WTC11 (cell line): ENCODE measurements around the gene FAM177A1. TPM values are rescaled to one million over a fixed set of nuclear protein-coding genes. Genes with fewer than 3 reads are reported as not detected.

Experiments
- ATAC-seq: fragments of 200-7000 bp; cut with Tn5 transposase; 2 replicates; pipeline ENCODE4 v1.10.0; 2021; ENCODE audit warnings: mild to moderate bottlenecking, moderate library complexity
- Bru-seq: library from RNA; stranded (reverse); fragments of 400-500 nt; gene quantifications from one replicate; lab custom pipeline; 2021; lab: Mats Ljungman, UMichigan
- CTCF ChIA-PET: fragments of 300-600 bp; sonication (Branson Sonifier 250); formaldehyde crosslinking; loops from one replicate; lab custom pipeline; 2021; ENCODE audit warnings: antibody characterized with exemption; lab: Charles Lee
- POLR2A ChIA-PET: fragments of 350-600 bp; sonication (Branson Sonifier 250); formaldehyde crosslinking; loops from one replicate; lab custom pipeline; 2021; ENCODE audit warnings: antibody characterized with exemption; lab: Charles Lee
- DNase-seq: peaks from one replicate; pipeline ENCODE4 v3.0.0; 2021; ENCODE audit warnings: low spot score
- H3K27ac Mint-ChIP-seq: 2 replicates; pipeline ENCODE4 v1.8.0; 2021; ENCODE audit warnings: mixed read lengths
- H3K27me3 Mint-ChIP-seq: 2 replicates; pipeline ENCODE4 v1.8.0; 2021; ENCODE audit warnings: low read depth, mild to moderate bottlenecking, moderate library complexity, mixed read lengths
- H3K36me3 Mint-ChIP-seq: 2 replicates; pipeline ENCODE4 v1.8.0; 2021; ENCODE audit warnings: mixed read lengths
- H3K4me1 Mint-ChIP-seq: 2 replicates; pipeline ENCODE4 v1.8.0; 2022; ENCODE audit warnings: mixed read lengths
- H3K4me3 Mint-ChIP-seq: 2 replicates; pipeline ENCODE4 v1.8.0; 2021; ENCODE audit warnings: mild to moderate bottlenecking, moderate library complexity, mixed read lengths
- H3K9me3 Mint-ChIP-seq: 2 replicates; pipeline ENCODE4 v1.8.0; 2021; ENCODE audit warnings: mixed read lengths
- AFF4 ChIP-seq: sonication (generic); formaldehyde crosslinking; IDR thresholded peaks from 2 replicates; pipeline ENCODE4 v1.8.1; 2023; ENCODE audit warnings: mild to moderate bottlenecking, missing genetic modification reagents, borderline replicate concordance
- ATF1 ChIP-seq: sonication (generic); formaldehyde crosslinking; IDR thresholded peaks from 2 replicates; pipeline ENCODE4 v1.8.1; 2023; ENCODE audit warnings: mild to moderate bottlenecking, moderate library complexity, missing genetic modification reagents
- ELF4 ChIP-seq: sonication (generic); formaldehyde crosslinking; IDR thresholded peaks from 2 replicates; pipeline ENCODE4 v1.8.1; 2022; ENCODE audit warnings: low read depth, mild to moderate bottlenecking, moderate library complexity, missing genetic modification reagents
- FOXJ3 ChIP-seq: sonication (generic); formaldehyde crosslinking; IDR thresholded peaks from 2 replicates; pipeline ENCODE4 v1.9.0; 2021; ENCODE audit warnings: missing genetic modification reagents, mild to moderate bottlenecking, borderline replicate concordance
- FOXK1 ChIP-seq: sonication (generic); formaldehyde crosslinking; IDR thresholded peaks from 2 replicates; pipeline ENCODE4 v1.8.0; 2022; ENCODE audit warnings: mild to moderate bottlenecking, moderate library complexity, missing genetic modification reagents
- FOXP1 ChIP-seq: sonication (generic); formaldehyde crosslinking; IDR thresholded peaks from 2 replicates; pipeline ENCODE4 v1.8.0; 2022; ENCODE audit warnings: missing genetic modification reagents, mild to moderate bottlenecking, moderate library complexity, borderline replicate concordance
- GABPB1 ChIP-seq: sonication (generic); formaldehyde crosslinking; IDR thresholded peaks from 2 replicates; pipeline ENCODE4 v1.8.1; 2023; ENCODE audit warnings: mild to moderate bottlenecking, missing genetic modification reagents
- GTF2I ChIP-seq: fragments of 250-450 bp; sonication (Bioruptor Pico); conservative IDR thresholded peaks from 2 replicates; pipeline ENCODE4 v1.4.0; 2021; ENCODE audit warnings: mild to moderate bottlenecking
- SP1 ChIP-seq: sonication (generic); formaldehyde crosslinking; conservative IDR thresholded peaks from 2 replicates; pipeline ENCODE4 v1.8.1; 2022; ENCODE audit warnings: missing genetic modification reagents
- TCF7 ChIP-seq: sonication (generic); formaldehyde crosslinking; IDR thresholded peaks from 2 replicates; pipeline ENCODE4 v1.8.0; 2022; ENCODE audit warnings: mild to moderate bottlenecking, low read depth, missing genetic modification reagents, moderate library complexity
- TP53 ChIP-seq: sonication (generic); formaldehyde crosslinking; IDR thresholded peaks from 2 replicates; pipeline ENCODE4 v1.8.1; 2023; ENCODE audit warnings: mild to moderate bottlenecking, missing genetic modification reagents
- USF1 ChIP-seq: sonication (generic); formaldehyde crosslinking; IDR thresholded peaks from 2 replicates; pipeline ENCODE4 v1.8.0; 2022; ENCODE audit warnings: mild to moderate bottlenecking, missing genetic modification reagents
- ZNF121 ChIP-seq: sonication (generic); formaldehyde crosslinking; IDR thresholded peaks from 2 replicates; pipeline ENCODE4 v1.8.0; 2023; ENCODE audit warnings: missing genetic modification reagents
- ZNF138 ChIP-seq: sonication (generic); formaldehyde crosslinking; conservative IDR thresholded peaks from 2 replicates; pipeline ENCODE4 v1.8.1; 2022; ENCODE audit warnings: mild to moderate bottlenecking, moderate library complexity, missing genetic modification reagents
- ZNF232 ChIP-seq: sonication (generic); formaldehyde crosslinking; IDR thresholded peaks from 2 replicates; pipeline ENCODE4 v1.8.0; 2022; ENCODE audit warnings: mild to moderate bottlenecking, missing genetic modification reagents
- ZNF317 ChIP-seq: sonication (generic); formaldehyde crosslinking; IDR thresholded peaks from 2 replicates; pipeline ENCODE4 v1.8.1; 2023; ENCODE audit warnings: low read depth, mild to moderate bottlenecking, moderate library complexity, missing genetic modification reagents, borderline replicate concordance
- ZNF671 ChIP-seq: fragments of 250-450 bp; sonication (Bioruptor Pico); IDR thresholded peaks from 2 replicates; pipeline ENCODE4 v1.8.0; 2021; ENCODE audit warnings: mild to moderate bottlenecking
- long read RNA-seq, 3 experiments: library from RNA in 1 of 3; library from capped mRNA in 1 of 3; library from polyadenylated mRNA in 1 of 3; unstranded in 2 of 3; stranded (forward) in 1 of 3; transcript quantifications; one replicate each; pipeline ENCODE4 v2.0.0, GENCODE V29; 2021
- total RNA-seq: library from RNA; stranded (reverse); gene quantifications from 3 replicates; pipeline ENCODE4 v1.2.3, GENCODE V29; 2021
- TF ChIP-seq, protein P1 (sequence below): sonication (generic); formaldehyde crosslinking; IDR thresholded peaks from 2 replicates; pipeline ENCODE4 v1.8.1; 2023; ENCODE audit warnings: mild to moderate bottlenecking, moderate library complexity, missing genetic modification reagents
- TF ChIP-seq, protein P2 (sequence below): sonication (generic); formaldehyde crosslinking; IDR thresholded peaks from 2 replicates; pipeline ENCODE4 v1.8.0; 2022; ENCODE audit warnings: mild to moderate bottlenecking, missing genetic modification reagents
- TF ChIP-seq, protein P3 (sequence below): sonication (generic); formaldehyde crosslinking; IDR thresholded peaks from 2 replicates; pipeline ENCODE4 v1.8.1; 2022; ENCODE audit warnings: missing genetic modification reagents, borderline replicate concordance
- TF ChIP-seq, protein P4 (sequence below): fragments of 250-450 bp; sonication (Bioruptor Pico); IDR thresholded peaks from 2 replicates; pipeline ENCODE4 v1.9.0; 2021; ENCODE audit warnings: moderate library complexity, mild to moderate bottlenecking, inconsistent platforms, borderline replicate concordance

FAM177A1 gene, protein sequence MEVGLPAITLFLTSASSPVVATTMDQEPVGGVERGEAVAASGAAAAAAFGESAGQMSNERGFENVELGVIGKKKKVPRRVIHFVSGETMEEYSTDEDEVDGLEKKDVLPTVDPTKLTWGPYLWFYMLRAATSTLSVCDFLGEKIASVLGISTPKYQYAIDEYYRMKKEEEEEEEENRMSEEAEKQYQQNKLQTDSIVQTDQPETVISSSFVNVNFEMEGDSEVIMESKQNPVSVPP
- 36.8 to 44.7 TPM (median 44.3 TPM) in 3 replicates for total RNA-seq
- percentile 68 among the genes with signal in this experiment for Bru-seq, nascent RNA
- long read RNA-seq, experiment 1, transcript FAM177A1-201 (5 exons, 2,927 nt), result minor isoform, 52 of 132 reads
- long read RNA-seq, experiment 1, transcript FAM177A1-202 (6 exons, 858 nt), result major isoform, 56 of 132 reads
- long read RNA-seq, experiment 1, partial matches to known transcripts, result 4 of 132 reads
- long read RNA-seq, experiment 1, other reads (novel, unspliced or antisense), result 15 of 132 reads
- long read RNA-seq, experiment 2, transcript FAM177A1-207 (2 exons, 540 nt), result minor isoform, 5 of 75 reads
- long read RNA-seq, experiment 2, transcript FAM177A1-202 (6 exons, 858 nt), result major isoform, 21 of 75 reads
- long read RNA-seq, experiment 2, transcript FAM177A1-201 (5 exons, 2,927 nt), result minor isoform, 16 of 75 reads
- long read RNA-seq, experiment 2, partial matches to known transcripts, result 19 of 75 reads
- long read RNA-seq, experiment 2, other reads (novel, unspliced or antisense), result 13 of 75 reads
- long read RNA-seq, experiment 3, transcript FAM177A1-201 (5 exons, 2,927 nt), result major isoform, 94 of 145 reads
- long read RNA-seq, experiment 3, transcript FAM177A1-202 (6 exons, 858 nt), result minor isoform, 29 of 145 reads
- long read RNA-seq, experiment 3, partial matches to known transcripts, result 2 of 145 reads
- long read RNA-seq, experiment 3, other reads (novel, unspliced or antisense), result 16 of 145 reads

- peaks cover 20% of the 10 kb centered on the region for H3K4me1 Mint-ChIP-seq
- no peaks in the 10 kb centered on the region for H3K9me3 Mint-ChIP-seq
- peaks cover 4% of the 10 kb centered on the region; the same call in 1 of the 2 replicates for H3K36me3 Mint-ChIP-seq
- no peaks in the 10 kb centered on the region; the same call in 1 of the 2 replicates for H3K27me3 Mint-ChIP-seq
- peak; percentile 98 for ATAC-seq
- H3K4me3 Mint-ChIP-seq, result peak within 1 kb of the TSS; percentile 89
- DNase-seq, result peak; percentile 98
- ChIA-PET CTCF (interaction anchor here (0.5 to 1.5 kb wide), 9 partner anchors 15 to 772 kb away, joined by 3 to 7 read pairs (median 4); partner anchors contain the start of gene PSMA6), POLR2A (interaction anchor here (0.5 to 2.3 kb wide), 12 partner anchors 9 to 610 kb away, joined by 3 to 24 read pairs (median 6); partner anchors contain the start of genes BAZ1A, CFL2, NFKBIA and PPP2R3C)
- peak within 1 kb of the TSS; percentile 98 for H3K27ac Mint-ChIP-seq
- TF ChIP-seq GTF2I (CRISPR knock-in tag) (no peak), ZNF121 (no peak), ZNF671 (CRISPR knock-in tag) (no peak), ATF1 (CRISPR knock-in tag) (0 out of 2 replicates have a peak, but pooled peaks have one; percentile 71), ZNF317 (CRISPR knock-in tag) (0 out of 2 replicates have a peak, but pooled peaks have one; percentile 30), ZNF138 (CRISPR knock-in tag) (peak; percentile 85; the same call in 1 of the 2 replicates), FOXJ3 (CRISPR knock-in tag) (no peak), ELF4 (peak; percentile 54; the same call in 1 of the 2 replicates), FOXK1 (CRISPR knock-in tag) (peak; percentile 63), TP53 (CRISPR knock-in tag) (peak; percentile 70; the same call in 1 of the 2 replicates), ZNF232 (CRISPR knock-in tag) (peak; percentile 96), AFF4 (CRISPR knock-in tag) (peak; percentile 90; the same call in 1 of the 2 replicates), TCF7 (CRISPR knock-in tag) (no peak), SP1 (CRISPR knock-in tag) (peak; percentile 94), FOXP1 (0 out of 2 replicates have a peak, but pooled peaks have one; percentile 58), USF1 (no peak), GABPB1 (CRISPR knock-in tag) (peak; percentile 81)
- TF ChIP-seq, protein P1, sequence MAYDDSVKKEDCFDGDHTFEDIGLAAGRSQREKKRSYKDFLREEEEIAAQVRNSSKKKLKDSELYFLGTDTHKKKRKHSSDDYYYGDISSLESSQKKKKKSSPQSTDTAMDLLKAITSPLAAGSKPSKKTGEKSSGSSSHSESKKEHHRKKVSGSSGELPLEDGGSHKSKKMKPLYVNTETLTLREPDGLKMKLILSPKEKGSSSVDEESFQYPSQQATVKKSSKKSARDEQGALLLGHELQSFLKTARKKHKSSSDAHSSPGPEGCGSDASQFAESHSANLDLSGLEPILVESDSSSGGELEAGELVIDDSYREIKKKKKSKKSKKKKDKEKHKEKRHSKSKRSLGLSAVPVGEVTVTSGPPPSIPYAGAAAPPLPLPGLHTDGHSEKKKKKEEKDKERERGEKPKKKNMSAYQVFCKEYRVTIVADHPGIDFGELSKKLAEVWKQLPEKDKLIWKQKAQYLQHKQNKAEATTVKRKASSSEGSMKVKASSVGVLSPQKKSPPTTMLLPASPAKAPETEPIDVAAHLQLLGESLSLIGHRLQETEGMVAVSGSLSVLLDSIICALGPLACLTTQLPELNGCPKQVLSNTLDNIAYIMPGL, result peak; percentile 80
- TF ChIP-seq, protein P2, sequence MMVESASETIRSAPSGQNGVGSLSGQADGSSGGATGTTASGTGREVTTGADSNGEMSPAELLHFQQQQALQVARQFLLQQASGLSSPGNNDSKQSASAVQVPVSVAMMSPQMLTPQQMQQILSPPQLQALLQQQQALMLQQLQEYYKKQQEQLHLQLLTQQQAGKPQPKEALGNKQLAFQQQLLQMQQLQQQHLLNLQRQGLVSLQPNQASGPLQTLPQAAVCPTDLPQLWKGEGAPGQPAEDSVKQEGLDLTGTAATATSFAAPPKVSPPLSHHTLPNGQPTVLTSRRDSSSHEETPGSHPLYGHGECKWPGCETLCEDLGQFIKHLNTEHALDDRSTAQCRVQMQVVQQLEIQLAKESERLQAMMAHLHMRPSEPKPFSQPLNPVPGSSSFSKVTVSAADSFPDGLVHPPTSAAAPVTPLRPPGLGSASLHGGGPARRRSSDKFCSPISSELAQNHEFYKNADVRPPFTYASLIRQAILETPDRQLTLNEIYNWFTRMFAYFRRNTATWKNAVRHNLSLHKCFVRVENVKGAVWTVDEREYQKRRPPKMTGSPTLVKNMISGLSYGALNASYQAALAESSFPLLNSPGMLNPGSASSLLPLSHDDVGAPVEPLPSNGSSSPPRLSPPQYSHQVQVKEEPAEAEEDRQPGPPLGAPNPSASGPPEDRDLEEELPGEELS (CRISPR knock-in tag), result peak; percentile 15; the same call in 1 of the 2 replicates
- TF ChIP-seq, protein P3, sequence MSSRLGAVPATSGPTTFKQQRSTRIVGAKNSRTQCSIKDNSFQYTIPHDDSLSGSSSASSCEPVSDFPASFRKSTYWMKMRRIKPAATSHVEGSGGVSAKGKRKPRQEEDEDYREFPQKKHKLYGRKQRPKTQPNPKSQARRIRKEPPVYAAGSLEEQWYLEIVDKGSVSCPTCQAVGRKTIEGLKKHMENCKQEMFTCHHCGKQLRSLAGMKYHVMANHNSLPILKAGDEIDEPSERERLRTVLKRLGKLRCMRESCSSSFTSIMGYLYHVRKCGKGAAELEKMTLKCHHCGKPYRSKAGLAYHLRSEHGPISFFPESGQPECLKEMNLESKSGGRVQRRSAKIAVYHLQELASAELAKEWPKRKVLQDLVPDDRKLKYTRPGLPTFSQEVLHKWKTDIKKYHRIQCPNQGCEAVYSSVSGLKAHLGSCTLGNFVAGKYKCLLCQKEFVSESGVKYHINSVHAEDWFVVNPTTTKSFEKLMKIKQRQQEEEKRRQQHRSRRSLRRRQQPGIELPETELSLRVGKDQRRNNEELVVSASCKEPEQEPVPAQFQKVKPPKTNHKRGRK, result no peak
- TF ChIP-seq, protein P4, sequence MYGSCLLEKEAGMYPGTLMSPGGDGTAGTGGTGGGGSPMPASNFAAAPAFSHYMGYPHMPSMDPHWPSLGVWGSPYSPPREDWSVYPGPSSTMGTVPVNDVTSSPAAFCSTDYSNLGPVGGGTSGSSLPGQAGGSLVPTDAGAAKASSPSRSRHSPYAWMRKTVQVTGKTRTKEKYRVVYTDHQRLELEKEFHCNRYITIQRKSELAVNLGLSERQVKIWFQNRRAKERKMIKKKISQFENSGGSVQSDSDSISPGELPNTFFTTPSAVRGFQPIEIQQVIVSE (CRISPR knock-in tag), result no peak
These were observed at the start of gene FAM177A1 for GRCh38 chr14:35046048-35046750. Gene FAM177A1, plus strand, starts transcription at chr14:35046272. Its CDS starts 192 bp downstream, at chr14:35046464.
